B cell (primary cell): ENCODE data around the gene TAF1A. TPM values are rescaled to one million over a fixed set of nuclear protein-coding genes. Genes with fewer than 3 reads are reported as not detected.

ENCODE experiments used
- ATAC-seq: fragments of 200-7000 bp; cut with Tn5 transposase; one replicate; pipeline ENCODE4 v1.10.0; 2021; ENCODE audit warnings: low read depth, mild to moderate bottlenecking, moderate number of reproducible peaks, moderate library complexity
- CTCF ChIA-PET: fragments of 350-600 bp; sonication (Branson Sonifier 250); formaldehyde crosslinking; loops from one replicate; lab custom pipeline; 2021; ENCODE audit warnings: antibody characterized with exemption, inconsistent platforms; lab: Charles Lee
- POLR2A ChIA-PET: fragments of 350-600 bp; sonication (Branson Sonifier 250); formaldehyde crosslinking; loops from one replicate; lab custom pipeline; 2021; ENCODE audit warnings: antibody characterized with exemption; lab: Charles Lee
- DNase-seq: peaks from one replicate; pipeline ENCODE4 v3.0.0; 2013
- H2AFZ ChIP-seq: 2 replicates; pipeline ENCODE4 v1.6.1; 2012; ENCODE audit warnings: mild to moderate bottlenecking, low read depth, low read length; ENCODE audit not compliant: insufficient read depth, poor library complexity, severe bottlenecking
- H3K27ac ChIP-seq, 2 donors: 1 replicate in 1 of 2; 2 replicates in 1 of 2; pipeline ENCODE4 v1.5.1; 2012 to 2013; ENCODE audit warnings: low read length in 2 of 2, mild to moderate bottlenecking in 2 of 2, moderate library complexity in 1 of 2
- H3K27me3 ChIP-seq, 4 experiments: fragments of 200-600 bp in 1 of 4; sonication (generic) in 1 of 4; replicated peaks in 1 of 4; 1 replicate in 2 of 4; 2 replicates in 2 of 4; pipeline versions ENCODE4 v1.6.1 to v1.7.0; 2013 to 2016; ENCODE audit warnings: low read length in 3 of 4, mild to moderate bottlenecking in 2 of 4, mixed read lengths in 1 of 4, moderate library complexity in 1 of 4; ENCODE audit not compliant: insufficient read depth in 4 of 4, control insufficient read depth in 3 of 4; ENCODE audit errors: control extremely low read depth in 1 of 4
- H3K36me3 ChIP-seq, 2 experiments: replicated peaks in 1 of 2; 1 replicate in 1 of 2; 2 replicates in 1 of 2; pipeline versions ENCODE4 v1.6.1 to v1.7.1; 2013; ENCODE audit warnings: low read length in 1 of 2; ENCODE audit not compliant: insufficient read depth in 2 of 2, control insufficient read depth in 1 of 2; ENCODE audit errors: control extremely low read depth in 1 of 2, extremely low read depth in 1 of 2
- H3K4me1 ChIP-seq, 2 donors: fragments of 200-600 bp in 1 of 2; sonication (generic) in 1 of 2; 1 replicate in 1 of 2; 2 replicates in 1 of 2; pipeline versions ENCODE4 v1.5.1 to v1.6.1; 2013 to 2017; ENCODE audit warnings: low read length in 2 of 2; ENCODE audit not compliant: control insufficient read depth in 2 of 2, insufficient read depth in 2 of 2
- H3K4me2 ChIP-seq: replicated peaks from 2 replicates; pipeline ENCODE3; 2012; ENCODE audit warnings: mild to moderate bottlenecking, low read depth, low read length; ENCODE audit not compliant: poor library complexity, severe bottlenecking
- H3K4me3 ChIP-seq, 5 experiments: fragments of 200-600 bp in 1 of 5; sonication (generic) in 1 of 5; 1 replicate in 3 of 5; 2 replicates in 2 of 5; pipeline versions ENCODE4 v1.5.1 to v1.7.0; 2011 to 2016; ENCODE audit warnings: low read length in 4 of 5, mild to moderate bottlenecking in 4 of 5, low read depth in 2 of 5, control low read depth in 1 of 5, moderate library complexity in 1 of 5; ENCODE audit not compliant: insufficient read depth in 1 of 5; ENCODE audit errors: control extremely low read depth in 1 of 5, extremely low read depth in 1 of 5
- H3K79me2 ChIP-seq: fragments of 200-600 bp; sonication (generic); one replicate; pipeline ENCODE4 v1.6.0; 2016; ENCODE audit warnings: low read length; ENCODE audit not compliant: control insufficient read depth, insufficient read depth
- H3K9ac ChIP-seq: fragments of 200-600 bp; sonication (generic); 2 replicates; pipeline ENCODE4 v1.6.1; 2017; ENCODE audit warnings: mild to moderate bottlenecking, low read length, moderate library complexity
- H3K9me3 ChIP-seq, 3 donors: one replicate each; pipeline versions ENCODE4 v1.6.1 to v1.7.1; 2013; ENCODE audit warnings: low read length in 2 of 3; ENCODE audit not compliant: control insufficient read depth in 2 of 3, insufficient read depth in 1 of 3; ENCODE audit errors: control extremely low read depth in 1 of 3
- H4K20me1 ChIP-seq: 2 replicates; pipeline ENCODE4 v1.6.0; 2012; ENCODE audit warnings: mild to moderate bottlenecking, low read length; ENCODE audit not compliant: insufficient read depth, control insufficient read depth, poor library complexity, severe bottlenecking
- H3K27ac Mint-ChIP-seq: one replicate; pipeline ENCODE4 v1.8.0; 2021; ENCODE audit warnings: mixed read lengths
- H3K27me3 Mint-ChIP-seq: one replicate; pipeline ENCODE4 v1.8.0; 2021; ENCODE audit warnings: mixed read lengths
- H3K4me1 Mint-ChIP-seq: one replicate; pipeline ENCODE4 v1.8.0; 2021; ENCODE audit warnings: mixed read lengths
- H3K4me3 Mint-ChIP-seq: one replicate; pipeline ENCODE4 v1.8.0; 2021; ENCODE audit warnings: mixed read lengths
- H3K9me3 Mint-ChIP-seq: one replicate; pipeline ENCODE4 v1.8.0; 2022; ENCODE audit warnings: mixed read lengths; ENCODE audit not compliant: insufficient read depth
- EZH2 ChIP-seq: IDR thresholded peaks from 2 replicates; pipeline ENCODE4 v1.6.1; 2012; ENCODE audit warnings: borderline replicate concordance, low read depth, mild to moderate bottlenecking, moderate library complexity, low read length; ENCODE audit not compliant: insufficient read depth, poor library complexity, severe bottlenecking
- WGBS: methylation state at CpG from one replicate; pipeline ENCODE4 v1.1.5; 2013; ENCODE audit warnings: missing lambda C conversion rate; ENCODE audit not compliant: insufficient coverage; 5-methylcytosine and 5-hydroxymethylcytosine counted together
- intact Hi-C: fragments of 100-400 bp; cut with micrococcal nuclease; formaldehyde crosslinking; loops from one replicate; pipeline ENCODE4 v1.10.0; 2022
- polyA plus RNA-seq: library from polyadenylated mRNA; depleted of rRNA; stranded (reverse); fragments of >200 nt; gene quantifications from 2 replicates; pipeline ENCODE4 v1.2.3, GENCODE V29; 2012
- total RNA-seq, 2 donors: library from RNA; stranded (reverse); fragments of 120-200 nt in 1 of 2; gene quantifications; 1 replicate in 1 of 2; 2 replicates in 1 of 2; pipeline versions ENCODE4 v1.2.3 to v1.2.4, GENCODE V29; 2013 to 2022
- TF ChIP-seq, protein P1 (sequence below): fragments of 200-600 bp; IDR thresholded peaks from one replicate; pipeline ENCODE4 v1.8.0; 2022; ENCODE audit warnings: antibody characterized with exemption, mild to moderate bottlenecking

The TAF1A gene
- total and polyA plus RNA-seq, 2 donors (not counting 1 experiment from before 2014, with no cell fraction given), result 12.7 to 23.7 TPM

DNA sequence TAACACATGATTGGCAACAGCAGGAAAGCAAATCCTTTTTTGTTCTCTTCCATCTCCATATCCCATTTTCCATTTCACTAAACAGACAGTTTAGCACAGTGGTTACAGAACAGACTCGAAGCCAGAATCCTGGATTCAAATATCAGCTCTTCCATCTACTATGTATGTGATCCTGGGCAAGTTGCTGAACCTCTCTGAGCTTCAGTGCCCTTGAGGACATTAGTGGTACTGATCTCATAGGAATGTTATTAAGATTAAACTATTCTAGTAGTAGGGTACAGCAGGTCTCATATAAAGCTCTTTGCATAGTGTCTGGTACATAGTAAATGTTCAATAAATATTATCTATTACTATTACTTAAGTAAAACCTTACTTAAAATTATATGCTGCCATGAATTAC lies 28.1 kb downstream of the TAF1A start:
- Histone ChIP-seq H3K9me3 (no peaks in the 10 kb centered on the region), H4K20me1 (no peaks in the 10 kb centered on the region), H3K27ac (no peak overlapping the region), H3K4me3 (no peak overlapping the region), H3K4me2 (no peak overlapping the region), H3K36me3 (peaks cover 11 to 66% of the 10 kb centered on the region in 2 experiments), H3K9ac (no peak overlapping the region), H3K4me1 (no peaks in the 10 kb centered on the region), H3K79me2 (peaks cover 10% of the 10 kb centered on the region), H3K27me3 (no peaks in the 10 kb centered on the region), H2AFZ (no peak overlapping the region)
- intact Hi-C loops, result no loop called here
- ChIA-PET POLR2A (no interaction called here), CTCF (interaction anchor here (1.2 to 1.3 kb wide), 2 partner anchors 28 to 73 kb away, joined by 3 to 5 read pairs; partner anchors contain the start of gene TAF1A)
- ATAC-seq, result no peak
- WGBS, result no CpG with 5 or more reads among the region's 1 CpG
- no peak overlapping the region for H3K4me3 Mint-ChIP-seq
- no peaks in the 10 kb centered on the region for H3K27me3 Mint-ChIP-seq
- no peak for DNase-seq
- H3K27ac Mint-ChIP-seq, result peak overlapping the region; percentile 15
- peaks cover 9% of the 10 kb centered on the region for H3K4me1 Mint-ChIP-seq
- TF ChIP-seq EZH2, result no peak
- TF ChIP-seq, protein P1, sequence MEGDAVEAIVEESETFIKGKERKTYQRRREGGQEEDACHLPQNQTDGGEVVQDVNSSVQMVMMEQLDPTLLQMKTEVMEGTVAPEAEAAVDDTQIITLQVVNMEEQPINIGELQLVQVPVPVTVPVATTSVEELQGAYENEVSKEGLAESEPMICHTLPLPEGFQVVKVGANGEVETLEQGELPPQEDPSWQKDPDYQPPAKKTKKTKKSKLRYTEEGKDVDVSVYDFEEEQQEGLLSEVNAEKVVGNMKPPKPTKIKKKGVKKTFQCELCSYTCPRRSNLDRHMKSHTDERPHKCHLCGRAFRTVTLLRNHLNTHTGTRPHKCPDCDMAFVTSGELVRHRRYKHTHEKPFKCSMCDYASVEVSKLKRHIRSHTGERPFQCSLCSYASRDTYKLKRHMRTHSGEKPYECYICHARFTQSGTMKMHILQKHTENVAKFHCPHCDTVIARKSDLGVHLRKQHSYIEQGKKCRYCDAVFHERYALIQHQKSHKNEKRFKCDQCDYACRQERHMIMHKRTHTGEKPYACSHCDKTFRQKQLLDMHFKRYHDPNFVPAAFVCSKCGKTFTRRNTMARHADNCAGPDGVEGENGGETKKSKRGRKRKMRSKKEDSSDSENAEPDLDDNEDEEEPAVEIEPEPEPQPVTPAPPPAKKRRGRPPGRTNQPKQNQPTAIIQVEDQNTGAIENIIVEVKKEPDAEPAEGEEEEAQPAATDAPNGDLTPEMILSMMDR, result no peak
- H3K9me3 Mint-ChIP-seq, result no peaks in the 10 kb centered on the region

DNA sequence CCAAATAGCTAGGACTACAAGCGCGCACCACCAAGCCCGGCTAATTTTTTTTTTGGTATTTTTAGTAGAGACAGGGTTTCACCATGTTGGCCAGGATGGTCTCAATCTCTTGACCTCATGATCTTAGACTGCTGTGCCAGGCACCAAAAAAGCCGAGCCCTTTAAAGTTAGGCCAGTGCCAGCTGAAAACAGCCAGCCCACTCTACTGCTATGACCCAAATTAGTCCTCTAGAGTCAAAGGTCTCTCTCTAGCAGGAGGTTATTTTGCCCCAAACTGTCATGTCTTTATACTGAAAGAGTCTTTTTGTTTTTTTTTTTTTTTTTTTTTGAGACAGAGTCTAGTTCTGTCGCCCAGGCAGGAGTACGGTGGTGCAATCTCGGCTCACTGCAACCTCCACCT lies 32.2 kb downstream of the TAF1A start:
- no peak overlapping the region for H3K9ac ChIP-seq
- H3K9me3 ChIP-seq, result no peaks in the 10 kb centered on the region
- H3K4me2 ChIP-seq, result no peak overlapping the region
- Mint-ChIP-seq H3K4me3 (no peak overlapping the region), H3K4me1 (peaks cover 6% of the 10 kb centered on the region), H3K9me3 (no peaks in the 10 kb centered on the region), H3K27me3 (no peaks in the 10 kb centered on the region), H3K27ac (no peak overlapping the region)
- no peaks in the 10 kb centered on the region for H3K27me3 ChIP-seq
- H3K79me2 ChIP-seq, result no peaks in the 10 kb centered on the region
- CTCF ChIA-PET, result interaction anchor here (1.8 kb wide), 1 partner anchor 77 kb away, joined by 7 read pairs; no protein-coding TSS in a partner anchor
- no peaks in the 10 kb centered on the region for H3K4me1 ChIP-seq
- intact Hi-C loops, result no loop called here
- H2AFZ ChIP-seq, result no peak overlapping the region
- no peaks in the 10 kb centered on the region for H4K20me1 ChIP-seq
- TF ChIP-seq, protein P1, result no peak
- no peak for TF ChIP-seq EZH2
- no peak for ATAC-seq
- WGBS, result 94% methylated on average over 3 of the region's 7 CpGs
- POLR2A ChIA-PET, result no interaction called here
- no peak for DNase-seq
- H3K4me3 ChIP-seq, result no peak overlapping the region
- H3K27ac ChIP-seq, result no peak overlapping the region
- peaks cover 4 to 57% of the 10 kb centered on the region in 2 experiments for H3K36me3 ChIP-seq
